ENCODE measurements around the gene ARHGDIB.

The ARHGDIB gene

DNA sequence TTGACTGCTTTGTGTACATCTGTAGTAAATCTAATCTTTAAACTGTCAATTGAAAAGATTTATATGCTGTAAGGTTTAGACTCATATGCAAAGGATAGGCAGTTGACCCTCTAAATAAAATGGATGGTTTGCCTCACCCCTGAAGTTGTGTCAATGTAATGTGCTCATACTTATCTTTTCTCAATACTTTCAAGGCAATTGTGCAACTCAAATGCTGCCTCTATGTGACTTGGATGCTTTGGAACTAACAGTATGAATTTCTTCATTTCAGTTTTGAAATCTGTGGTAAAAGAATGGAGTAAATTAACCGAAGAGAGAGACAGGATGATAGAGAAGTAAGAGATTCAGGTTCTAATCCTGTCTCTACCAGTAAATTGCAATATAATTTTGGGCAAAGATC, 21.2 kb upstream of the ARHGDIB start:
- DNase-seq, result no peak

- DNase-seq, result no peak
These were observed 19.6 kb upstream of the ARHGDIB start for GRCh38 chr12:14981049-14981448.

DNA sequence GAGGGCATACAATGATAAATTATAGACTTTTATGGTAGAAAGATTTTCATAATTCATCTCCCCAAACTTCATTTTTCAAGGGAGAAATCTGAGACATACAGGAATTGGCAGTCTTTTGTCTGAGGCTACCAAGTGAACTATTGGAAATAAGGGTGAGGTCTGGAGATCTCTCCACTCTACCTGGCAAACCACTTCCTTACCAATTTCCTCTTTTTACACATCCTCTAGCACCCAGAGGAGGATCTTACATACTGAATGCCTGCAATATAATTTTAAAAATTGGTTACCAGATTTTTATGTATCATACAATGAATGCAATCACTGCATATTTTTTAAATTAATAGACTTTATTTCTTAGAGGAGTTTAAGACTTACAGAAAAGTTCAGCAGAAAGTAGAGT, 18.1 kb upstream of the ARHGDIB start:
- no peak for DNase-seq

DNA sequence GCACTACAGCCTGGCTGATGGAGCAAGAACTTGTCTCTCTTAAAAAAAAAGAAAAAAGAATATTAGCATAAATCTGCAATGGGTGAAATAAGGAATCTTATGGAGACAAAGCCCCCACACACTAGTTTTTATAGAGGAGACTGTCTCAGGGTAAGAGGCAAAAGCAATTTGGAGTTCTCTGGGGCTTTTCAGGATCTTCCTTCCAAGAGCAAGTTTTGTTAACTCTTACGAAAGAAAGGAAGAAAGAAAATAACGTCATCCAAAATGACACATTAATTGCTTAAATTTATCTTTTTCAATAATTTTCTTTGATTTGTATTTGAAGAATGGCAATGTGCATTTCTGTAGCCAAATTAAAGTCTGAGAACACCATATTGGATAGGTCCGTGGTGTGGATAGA, 15.3 kb upstream of the ARHGDIB start:
- DNase-seq, result no peak

DNA sequence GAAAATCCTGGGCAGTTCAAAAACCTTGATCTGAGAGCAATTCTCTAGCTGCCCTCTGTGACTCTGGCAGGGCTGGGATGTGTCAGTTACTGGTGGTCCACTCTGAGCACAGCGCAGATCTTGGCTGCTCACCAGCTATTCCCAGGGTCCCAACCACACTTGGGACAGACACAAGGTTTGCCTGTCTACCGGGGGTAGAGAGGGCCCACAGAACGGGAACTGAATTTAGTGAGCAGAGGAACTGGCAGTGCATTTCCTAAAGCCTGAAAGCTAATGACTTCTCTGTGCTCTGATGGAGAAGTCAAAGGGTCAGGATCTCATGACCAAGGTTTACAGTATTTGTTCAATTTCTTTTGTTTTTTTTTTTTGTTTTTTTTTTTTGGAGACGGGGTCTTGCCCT, 14.1 kb upstream of the ARHGDIB start:
- no peak for DNase-seq

DNA sequence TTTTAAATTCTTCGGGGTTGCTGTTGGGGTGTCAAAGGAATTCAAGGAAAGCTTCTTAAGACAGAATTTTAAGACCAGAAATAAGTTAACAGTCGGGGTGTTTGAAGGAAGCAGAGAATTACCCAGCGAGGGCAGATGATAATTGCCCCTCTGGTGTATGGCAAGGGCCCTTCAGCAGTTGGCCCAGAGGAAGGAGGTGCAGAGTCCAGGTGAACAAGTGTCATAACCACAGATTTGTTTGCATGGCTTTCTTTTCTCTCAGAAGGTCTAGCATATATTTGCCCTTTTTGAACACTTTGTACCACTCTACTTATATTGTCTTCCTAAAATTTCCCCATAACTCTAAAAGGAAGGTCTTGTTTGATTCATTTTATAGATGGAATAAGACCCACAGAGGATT, 13.2 kb upstream of the ARHGDIB start:
- no peak for DNase-seq

GRCh38 chr12:14972816-14973215, 11.4 kb upstream of the ARHGDIB start, which contains the start of gene PDE6H:
TSS of gene PDE6H (plus strand) at chr12:14973042. CDS start at chr12:14978013, 4,971 bp downstream.
- DNase-seq, result no peak

- no peak for DNase-seq
These were observed 9.1 kb upstream of the ARHGDIB start for GRCh38 chr12:14970473-14970872.

DNA sequence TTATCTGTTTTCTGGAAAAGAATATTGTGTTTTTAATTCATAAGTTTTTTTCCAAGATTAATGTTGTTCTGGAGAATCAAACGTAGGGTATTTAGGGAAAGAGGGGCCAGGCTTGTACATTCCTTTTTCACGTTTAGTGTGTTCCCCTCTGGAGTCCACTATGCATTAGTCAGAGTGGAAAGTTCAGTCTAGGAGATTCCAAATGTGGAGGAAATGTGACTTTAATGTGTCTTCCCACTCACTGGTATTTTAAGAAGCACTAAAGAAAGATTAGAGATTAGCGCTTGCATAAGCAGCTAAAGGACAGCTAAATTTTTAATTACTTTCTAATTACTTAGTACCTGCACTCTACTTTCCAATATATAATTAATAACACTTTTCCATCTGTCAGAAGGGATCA, 7.1 kb upstream of the ARHGDIB start:
- DNase-seq, result no peak

GRCh38 chr12:14965221-14965620, 3.8 kb upstream of the ARHGDIB start:
- no peak for DNase-seq

DNA sequence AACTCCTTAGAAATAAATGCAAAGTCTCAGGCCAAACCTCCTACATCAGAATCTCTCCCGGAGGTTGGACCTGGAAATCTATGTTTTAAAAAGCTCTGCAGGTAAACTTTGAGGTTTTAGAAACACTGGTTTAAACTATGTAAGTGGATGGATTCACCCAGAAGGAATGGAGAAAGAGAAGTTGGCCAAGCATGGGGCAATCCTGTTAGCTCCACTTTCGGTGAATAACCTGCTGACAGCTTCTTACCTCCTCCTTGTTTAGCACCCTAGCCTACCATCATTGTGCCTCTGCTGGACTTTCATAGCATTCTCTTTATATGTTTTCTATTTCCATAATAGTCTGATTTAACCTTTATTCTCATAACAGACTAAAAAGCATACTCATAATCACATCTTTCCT, 3.0 kb upstream of the ARHGDIB start:
- DNase-seq, result no peak

- DNase-seq, result no peak
These were observed 2.1 kb upstream of the ARHGDIB start for GRCh38 chr12:14963520-14963919.

- DNase-seq, result peak; percentile 30
These were observed 1.4 kb upstream of the ARHGDIB start for GRCh38 chr12:14962797-14963196.

- peak; percentile 30 for DNase-seq
These were observed 745 bp upstream of the ARHGDIB start for GRCh38 chr12:14962153-14962539.

DNA sequence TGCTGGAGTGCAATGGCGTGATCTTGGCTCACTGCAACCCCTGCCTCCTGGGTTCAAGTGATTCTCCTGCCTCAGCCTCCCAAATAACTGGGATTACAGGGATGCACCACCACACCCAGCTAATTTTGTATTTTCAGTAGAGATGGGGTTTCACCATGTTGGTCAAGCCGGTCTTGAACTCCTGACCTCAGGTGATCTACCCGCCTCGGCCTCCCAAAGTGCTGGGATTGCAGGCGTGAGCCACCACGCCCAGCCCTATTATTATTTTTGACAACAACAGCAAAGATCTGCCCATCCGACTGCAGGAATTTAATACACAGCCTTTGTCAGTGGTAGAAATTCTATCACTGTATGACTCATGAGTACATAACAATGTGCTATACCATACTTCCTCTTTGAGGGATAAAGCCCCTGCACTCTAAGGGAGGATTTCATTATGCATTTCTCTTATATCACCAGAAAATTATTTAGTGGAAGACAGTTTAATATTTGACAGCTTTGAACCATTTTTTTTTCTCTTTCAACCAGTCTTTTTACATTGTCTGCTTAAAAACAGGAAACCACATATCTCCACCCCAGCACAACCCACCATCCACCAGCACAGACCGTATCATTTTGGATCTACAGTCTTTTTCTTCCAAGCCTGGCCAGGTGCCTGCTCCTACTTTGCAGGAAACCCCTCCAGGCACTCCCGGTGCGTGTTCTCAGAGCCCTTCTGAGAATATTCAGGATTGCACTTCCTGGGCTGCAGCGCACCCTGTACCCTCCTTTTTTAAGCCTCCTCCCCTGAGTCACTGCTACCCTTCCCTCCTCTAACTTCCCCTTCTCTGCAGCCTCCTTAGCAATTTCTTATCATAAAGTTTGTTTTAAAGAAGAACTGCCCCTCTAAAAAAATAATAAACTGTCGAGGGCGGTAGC, 594 bp downstream of the ARHGDIB start:
- DNase-seq, result peak; percentile 71

DNA sequence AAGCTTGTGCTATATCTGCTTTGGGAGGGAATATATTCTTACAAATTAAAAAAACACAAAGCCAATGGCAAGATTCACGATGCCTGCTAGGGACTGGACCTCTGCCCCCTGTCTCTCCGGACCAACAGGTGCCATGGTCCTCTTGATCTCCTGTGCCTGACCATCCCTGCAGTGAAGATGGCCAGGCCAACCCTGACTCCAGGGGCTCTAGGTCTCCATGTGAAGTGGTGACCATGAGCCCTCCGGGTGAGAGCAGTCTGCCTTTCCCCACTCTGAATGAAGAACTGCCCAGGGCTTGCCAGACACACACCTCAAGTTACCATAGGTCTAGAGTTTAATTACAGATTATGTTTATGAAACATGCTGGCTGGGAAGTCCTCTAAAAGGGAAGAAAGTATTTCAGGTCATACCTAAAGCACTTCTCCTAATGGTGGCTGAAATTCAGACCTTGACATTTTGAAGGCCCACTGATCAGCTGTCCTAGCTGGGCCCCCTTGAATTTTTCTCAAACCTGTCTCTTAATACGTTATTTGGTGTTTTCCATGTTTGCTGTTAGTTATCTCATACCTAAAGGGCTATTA, 1.4 kb downstream of the ARHGDIB start:
- peak; percentile 22 for DNase-seq

DNA sequence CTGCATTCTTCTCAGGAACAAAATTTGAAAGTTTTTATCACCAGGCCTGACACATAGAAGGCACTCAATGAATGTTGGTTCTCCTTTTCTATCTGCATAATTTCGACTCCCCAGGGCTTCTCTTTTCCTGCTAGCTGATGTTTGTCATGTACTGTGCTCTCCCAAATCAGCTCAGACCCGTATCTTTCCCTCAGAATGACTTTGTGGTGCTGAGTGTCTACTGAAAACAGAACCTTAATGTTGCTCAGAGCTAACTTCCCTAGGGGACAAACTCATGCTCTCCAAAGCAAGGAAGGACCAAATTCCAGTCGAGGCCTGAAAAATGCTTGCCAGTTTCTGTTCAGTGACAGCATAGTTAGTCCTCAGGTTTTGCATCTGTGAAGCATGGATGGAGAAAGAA, 1.9 kb downstream of the ARHGDIB start:
- DNase-seq, result peak; percentile 31

- peak; percentile 35 for DNase-seq
These were observed 2.3 kb downstream of the ARHGDIB start for GRCh38 chr12:14959126-14959440.

DNA sequence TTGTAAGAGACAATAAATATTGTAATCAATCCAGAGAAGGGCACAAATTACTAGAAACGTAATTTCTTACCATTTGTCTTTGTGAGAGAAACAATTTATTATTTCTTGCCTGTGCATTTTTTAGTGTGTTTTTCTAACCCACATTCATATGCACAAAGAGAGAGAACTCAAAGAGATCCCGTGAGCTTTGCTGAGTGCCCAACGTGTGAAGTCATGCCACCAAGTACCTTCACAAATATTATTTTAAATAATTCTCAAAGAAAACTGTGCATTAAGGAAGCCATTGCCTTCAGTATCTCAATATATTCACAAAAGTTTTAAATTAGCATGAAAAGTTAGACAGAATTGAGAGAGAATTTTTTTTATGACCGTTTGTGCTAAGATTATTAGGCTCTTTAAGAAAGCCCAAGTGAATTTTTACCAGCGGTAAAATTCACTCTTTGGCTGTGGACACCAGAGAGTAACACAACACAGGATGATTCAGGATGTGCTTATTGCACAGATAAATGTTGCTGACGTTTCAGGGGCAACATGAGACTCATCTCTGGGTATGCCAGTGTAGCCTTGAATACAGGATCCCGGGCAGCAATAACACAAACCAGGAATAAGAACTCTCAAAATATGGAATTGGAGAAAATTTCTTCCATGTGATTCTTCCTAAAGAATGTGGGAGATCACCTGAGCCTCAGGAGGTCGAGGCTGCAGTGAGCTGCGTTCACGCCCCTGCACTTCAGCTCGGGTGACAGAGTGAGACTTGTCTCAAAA, 2.9 kb downstream of the ARHGDIB start:
- peak; percentile 51 for DNase-seq

DNA sequence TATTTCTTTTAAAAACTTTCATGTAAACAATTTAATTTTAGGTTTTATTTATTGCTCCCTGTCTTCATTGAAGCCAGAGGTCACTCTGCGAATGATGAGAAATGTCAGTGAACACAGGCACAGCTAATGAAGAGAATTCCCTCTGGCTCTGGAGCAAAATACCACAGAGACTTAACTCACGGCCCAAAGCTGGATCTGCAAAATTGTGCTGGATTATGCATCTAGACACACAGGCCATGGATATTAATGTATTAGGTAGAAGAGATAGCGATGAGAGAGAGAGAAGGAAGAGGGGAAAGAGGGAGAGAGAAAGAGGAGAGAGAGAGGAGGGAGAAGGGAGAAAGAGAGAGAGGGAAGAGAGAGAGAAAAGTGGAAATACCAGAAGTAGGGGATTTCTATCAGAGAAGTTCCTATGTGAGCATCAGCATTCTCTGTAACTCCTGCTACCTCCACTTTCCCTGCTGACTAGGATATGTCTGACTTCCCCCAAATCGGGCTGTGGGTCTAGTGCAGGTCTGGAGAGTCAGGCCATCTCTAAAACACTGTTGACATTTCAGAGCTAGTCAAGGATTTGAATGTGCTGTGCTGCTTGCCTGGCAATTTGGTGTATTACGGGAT, 3.7 kb downstream of the ARHGDIB start:
- DNase-seq, result peak; percentile 37

GRCh38 chr12:14956905-14957304, 4.5 kb downstream of the ARHGDIB start:
- no peak for DNase-seq

GRCh38 chr12:14956024-14956891, 5.1 kb downstream of the ARHGDIB start:
- peak; percentile 39 for DNase-seq

Data from CD4-positive, alpha-beta T cell treated with Interleukin-10 for 1 hour (primary cell).